GM18867 (cell line): ENCODE data around the gene DDA1.
"Not testable (repeated sequence)": the region's sequence is repeated elsewhere in the genome, so short reads cannot be mapped to it uniquely, and the experiment has no call there.

Experiments
- ATAC-seq: cut with Tn5 transposase; IDR thresholded peaks from one replicate; pipeline ENCODE4 v1.9.1; 2021; ENCODE audit warnings: mild to moderate bottlenecking, moderate library complexity; ENCODE audit not compliant: unreplicated experiment

Gene DDA1

DNA sequence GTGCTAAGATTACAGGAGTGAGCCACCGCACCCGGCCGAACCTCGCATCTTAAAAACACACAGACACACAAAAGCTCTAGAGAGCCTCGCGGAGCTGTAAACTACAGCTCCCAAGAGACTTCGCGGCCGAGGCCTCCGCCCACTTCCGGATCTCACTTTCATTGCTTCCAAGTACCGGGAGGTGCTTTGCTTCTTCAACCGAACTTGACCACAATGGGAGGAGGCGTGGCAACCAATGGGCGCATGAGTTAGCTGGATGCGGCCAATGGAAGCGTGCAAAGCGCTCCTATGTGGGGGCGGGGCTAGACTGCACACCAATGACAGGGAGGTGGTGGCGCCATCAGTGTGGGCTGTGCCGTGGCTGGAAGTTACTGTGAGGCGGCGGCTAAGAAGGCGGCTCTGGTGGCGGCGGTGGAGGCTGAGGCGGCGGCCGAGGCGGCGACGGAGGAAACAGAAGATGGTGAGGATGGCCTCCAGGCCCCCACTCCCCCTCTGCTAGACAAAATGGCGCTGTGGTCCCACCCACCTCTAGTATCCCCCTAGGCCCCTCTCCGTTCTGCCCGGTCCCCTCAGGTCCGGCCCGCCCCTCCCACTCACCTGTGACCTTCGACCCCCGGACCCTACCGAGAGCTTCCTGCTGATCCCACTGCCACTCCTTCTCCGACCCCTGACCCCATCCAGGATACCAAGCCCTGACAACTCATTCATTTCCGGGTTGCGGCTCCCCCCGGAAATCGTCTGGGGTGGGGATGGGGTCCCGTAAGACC, at the start of gene DDA1:
Gene DDA1, plus strand, starts transcription at position 366 of the 767 bp plus-strand sequence. Its CDS starts 92 bp downstream, at position 458.
- peak; percentile 58 for ATAC-seq

DNA sequence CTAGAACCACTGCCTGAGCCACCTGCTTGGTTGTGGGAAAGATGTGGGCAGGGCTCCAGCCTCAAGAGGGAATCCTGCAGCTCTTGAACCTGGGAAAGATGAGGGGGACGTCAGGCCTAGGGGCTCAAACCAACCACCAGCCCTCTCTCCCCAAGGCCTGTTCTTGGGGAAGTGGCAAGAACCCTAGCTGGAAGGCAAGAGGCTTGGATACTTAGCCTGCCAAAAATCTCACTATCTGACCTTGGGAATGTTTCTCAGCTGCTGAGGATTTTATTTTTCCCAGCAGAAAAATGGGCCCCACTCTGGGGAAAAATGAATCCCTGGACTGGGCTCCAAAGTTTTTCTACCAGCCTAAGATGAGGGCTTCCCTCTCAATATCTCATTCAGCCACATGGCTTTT, 49.4 kb upstream of the DDA1 start:
- no peak for ATAC-seq

DNA sequence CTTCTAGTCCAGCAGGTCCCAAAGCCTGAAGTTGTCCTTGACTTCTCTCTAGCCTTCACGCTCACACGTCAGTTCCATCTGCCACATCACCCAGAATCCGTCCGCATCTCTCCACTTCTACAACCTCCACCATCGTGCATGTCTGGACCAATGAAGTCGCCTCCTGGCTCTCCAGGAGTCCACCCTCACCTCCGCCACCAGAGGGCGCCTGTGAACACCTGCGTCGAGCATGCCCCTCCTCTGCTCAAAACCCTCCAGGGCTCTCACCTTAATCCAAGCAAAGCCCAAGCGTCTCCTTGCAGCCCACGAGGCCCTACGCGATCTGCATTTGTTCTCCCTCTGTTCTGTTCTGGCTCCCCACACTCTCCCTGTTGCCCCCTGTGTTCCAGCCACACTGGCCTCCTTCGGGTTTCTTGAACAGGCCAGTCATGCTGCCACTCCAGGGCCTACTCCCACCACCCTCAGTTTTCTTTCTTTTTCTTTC, 48.5 kb upstream of the DDA1 start:
- peak; percentile 73 for ATAC-seq

DNA sequence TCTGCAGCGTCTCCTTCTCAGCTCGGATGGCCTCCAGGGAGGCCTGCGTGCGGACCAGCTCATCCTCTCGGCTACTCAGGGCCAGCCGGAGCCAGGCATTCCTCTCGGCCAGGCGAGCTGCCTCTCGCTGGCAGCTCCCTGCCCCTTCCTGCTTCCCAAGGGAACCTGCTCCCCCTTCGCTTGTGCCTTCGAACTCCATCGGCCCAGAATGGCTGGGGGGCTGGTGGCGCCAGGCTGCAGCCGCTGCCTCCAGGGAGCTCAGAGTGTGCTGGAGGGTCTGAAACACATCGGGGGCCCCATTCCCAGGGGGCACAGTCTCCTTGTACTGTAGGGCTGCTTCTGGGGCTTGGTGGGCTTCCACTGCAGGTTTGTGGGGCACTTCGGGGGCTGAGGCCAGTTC, 46.8 kb upstream of the DDA1 start:
- ATAC-seq, result no peak

DNA sequence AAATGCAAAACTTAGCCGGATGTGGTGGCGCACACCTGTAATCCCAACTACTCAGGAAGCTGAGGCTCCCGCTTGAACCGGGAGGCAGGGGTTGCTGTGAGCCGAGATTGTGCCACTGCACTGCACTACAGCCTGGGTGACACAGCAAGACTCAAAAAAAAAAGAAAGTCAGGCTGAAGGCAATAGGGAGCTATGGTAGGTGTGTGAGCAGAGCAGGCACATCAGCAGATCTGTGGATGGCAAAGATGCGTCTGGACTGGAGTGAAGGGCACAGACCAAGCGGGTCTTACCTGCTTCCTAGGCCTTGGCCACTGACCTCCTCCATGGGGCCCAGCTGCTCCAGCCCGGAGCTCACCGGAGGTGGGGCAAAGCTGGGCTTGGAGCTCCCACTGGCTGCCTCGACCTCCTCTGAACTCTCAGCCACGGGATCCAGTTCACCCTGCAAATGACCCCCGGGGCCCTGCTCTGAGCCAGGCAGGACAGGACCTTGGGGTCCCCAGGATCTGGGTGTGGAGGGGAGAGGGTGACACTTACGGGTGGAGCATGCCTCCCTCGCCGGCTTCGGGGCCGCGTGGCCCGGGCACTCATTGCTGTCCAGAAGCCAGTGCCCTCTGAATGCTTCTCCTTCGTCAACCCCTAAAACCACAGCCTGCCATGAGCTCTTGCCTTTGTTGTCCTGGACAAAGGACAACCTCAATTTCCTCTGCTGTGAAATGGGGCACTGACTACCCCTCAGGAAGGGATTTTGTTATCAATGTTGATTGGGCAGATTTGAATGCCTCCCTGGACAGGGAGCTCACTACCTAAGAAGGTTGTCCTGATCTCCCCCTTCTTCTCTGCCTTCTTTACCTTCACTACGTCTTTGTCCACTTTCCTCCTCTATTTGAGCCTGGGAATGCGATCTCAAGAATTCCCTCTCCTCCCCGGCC, 45.4 kb upstream of the DDA1 start:
- no peak for ATAC-seq

DNA sequence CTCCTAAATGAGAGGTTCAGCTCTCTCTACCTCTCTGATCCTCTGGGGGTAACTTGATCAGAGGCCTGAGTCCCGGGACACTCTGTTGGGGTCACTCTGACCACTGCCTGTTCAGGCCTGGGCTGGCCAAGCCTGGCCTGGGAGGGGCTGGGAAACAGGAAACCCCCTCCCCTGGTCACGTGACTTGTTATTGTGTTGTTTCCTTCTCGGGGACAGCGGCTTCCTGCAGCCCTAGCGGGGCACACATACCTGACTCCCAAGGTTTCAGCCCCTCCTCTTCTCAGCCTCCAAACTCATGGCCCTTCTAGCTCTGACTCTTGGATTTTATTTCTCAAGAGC, 44.8 kb upstream of the DDA1 start, which contains the start of gene USHBP1:
Gene USHBP1, minus strand, starts transcription at position 105 of the 339 bp plus-strand sequence. CDS start 446 bp downstream, outside the sequence.
- no peak for ATAC-seq

DNA sequence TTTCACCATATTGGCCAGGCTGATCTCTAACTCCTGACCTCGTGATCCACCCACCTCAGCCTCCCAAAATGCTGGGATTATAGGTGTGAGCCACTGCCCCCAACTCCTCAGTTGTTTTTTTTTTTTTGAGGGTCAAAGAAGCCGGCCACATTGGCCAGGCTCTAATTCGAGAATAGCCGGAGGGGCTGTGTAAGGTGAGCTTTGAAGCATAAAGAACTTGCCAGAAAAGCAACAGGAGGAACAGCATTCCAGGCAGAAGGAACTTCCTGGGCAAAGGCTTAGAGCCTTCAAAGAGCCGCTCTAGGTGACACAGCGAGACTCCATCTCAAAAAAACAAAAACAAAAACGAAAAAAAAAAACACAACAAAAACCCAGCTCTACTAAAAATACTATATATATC, 43.3 kb upstream of the DDA1 start:
- ATAC-seq, result no peak

DNA sequence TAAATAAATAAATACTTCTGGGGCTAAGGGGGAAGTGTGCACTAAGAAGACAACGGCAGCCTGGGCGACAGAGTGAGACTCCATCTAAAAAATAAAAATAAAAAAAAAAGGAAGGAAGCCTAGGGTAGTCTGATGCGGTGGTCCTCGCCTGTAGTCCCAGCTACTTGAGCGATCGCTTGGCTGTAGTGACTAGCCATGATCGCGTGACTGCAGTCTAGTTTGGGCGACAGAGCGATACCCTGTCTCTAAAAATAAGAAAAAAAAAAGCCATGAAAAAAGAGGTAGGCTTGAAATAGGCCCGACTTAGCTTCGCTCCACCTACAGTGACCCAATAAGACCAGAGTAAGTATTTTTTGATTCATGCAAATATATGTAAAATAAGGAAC, 42.8 kb upstream of the DDA1 start:
- no peak for ATAC-seq

DNA sequence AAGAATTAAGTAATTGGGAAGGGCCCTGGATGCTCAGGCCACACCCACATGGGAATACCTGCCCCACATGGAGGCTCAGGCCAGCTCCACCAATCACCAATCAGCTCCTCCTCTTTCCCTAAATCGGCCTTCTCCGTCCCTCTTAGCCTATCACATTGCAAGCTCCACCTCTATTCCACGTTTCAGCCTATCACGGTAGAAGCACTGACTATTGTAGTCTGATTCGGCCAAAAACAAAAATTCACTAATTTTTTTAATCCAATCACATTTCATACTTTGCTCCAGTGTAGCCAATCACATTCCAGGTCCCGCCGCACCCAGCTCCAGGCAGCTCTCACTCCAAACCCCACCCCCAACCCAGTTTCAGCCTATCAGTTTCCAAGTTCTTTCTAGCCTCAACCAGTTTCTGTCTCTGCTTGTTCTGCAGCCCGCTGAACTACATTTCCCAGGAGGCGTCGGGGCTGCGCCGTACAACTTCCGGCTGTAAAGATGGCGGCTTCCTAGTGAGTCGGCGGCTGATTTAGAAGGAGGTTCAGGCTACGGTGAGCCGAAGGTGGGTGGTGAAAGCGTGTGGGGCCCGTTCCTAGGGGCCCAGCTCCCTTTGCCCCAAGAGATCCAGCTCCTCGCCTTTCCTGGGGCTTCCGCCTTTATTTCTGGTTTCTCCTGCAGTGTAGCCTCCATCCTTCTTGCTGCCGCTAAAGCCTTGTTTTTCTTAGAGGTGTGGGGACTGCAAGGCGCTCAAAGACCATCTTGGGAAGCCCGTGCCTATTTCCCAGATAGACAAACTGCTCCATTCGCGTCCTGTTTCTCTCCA, 42.2 kb upstream of the DDA1 start, which contains the start of gene BABAM1:
Gene BABAM1, plus strand, starts transcription at position 469 of the 814 bp plus-strand sequence. CDS start 1,364 bp downstream, outside the sequence.
- ATAC-seq, result peak; percentile 90

DNA sequence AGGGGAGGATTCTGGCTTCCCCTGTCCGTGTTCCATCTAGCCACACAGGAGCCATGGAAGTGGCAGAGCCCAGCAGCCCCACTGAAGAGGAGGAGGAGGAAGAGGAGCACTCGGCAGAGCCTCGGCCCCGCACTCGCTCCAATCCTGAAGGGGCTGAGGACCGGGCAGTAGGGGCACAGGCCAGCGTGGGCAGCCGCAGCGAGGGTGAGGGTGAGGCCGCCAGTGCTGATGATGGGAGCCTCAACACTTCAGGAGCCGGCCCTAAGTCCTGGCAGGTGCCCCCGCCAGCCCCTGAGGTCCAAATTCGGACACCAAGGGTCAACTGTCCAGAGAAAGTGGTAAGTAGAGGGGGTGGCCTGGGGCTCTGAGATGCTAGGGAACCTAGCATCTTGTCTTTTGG, 40.6 kb upstream of the DDA1 start:
- no peak for ATAC-seq

DNA sequence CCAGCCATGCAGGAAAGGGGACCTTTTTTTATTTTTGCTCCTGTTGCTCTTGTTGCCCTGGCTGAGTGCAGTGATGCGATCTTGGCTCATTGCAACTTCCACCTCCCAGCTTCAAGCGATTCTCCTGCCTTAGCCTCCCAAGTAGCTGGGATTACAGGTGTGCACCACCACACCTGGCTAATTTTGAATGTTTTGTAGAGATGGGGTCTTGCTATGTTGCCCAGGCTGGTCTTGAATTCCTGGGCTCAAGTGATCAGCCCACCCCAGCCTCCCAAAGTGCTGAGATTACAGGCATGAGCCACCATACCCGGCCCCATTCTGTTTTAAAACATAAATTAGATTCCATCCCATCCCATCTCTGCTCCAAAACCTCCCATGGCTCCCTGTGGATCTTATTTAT, 34.5 kb upstream of the DDA1 start:
- not testable (repeated sequence) for ATAC-seq

DNA sequence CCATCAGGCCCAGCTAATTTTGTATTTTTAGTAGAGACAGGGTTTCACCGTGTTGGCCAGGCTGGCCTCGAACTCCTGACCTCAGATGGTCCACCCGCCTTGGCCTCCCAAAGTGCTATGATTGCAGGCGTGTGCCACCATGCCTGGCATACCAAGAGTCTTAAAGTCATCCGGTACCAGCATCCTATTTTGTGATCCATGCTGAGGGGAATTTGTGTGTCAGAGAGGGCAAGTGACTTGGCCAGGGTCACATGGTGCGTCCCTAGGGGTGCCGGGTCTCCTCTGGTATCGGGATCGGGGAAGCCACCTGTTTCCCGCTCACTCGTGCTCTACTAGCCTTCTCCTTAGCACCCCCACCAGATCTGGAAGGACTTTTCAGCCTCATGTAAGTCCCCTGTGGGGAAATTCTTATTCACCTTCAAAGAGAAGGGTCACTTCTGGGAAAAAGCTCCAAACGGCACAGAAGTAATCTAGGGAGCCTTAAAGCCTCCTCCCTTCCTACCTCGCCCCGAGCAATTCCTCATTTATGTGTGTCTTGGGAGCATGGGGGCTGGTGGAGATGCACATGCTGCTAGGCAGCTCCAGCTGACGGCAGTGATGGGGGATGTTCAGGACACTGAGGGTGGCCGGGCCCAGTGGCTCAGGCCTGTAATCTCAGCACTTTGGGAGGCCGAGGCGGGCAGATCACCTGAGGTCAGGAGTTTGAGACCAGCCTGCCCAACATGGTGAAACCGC, 33.8 kb upstream of the DDA1 start:
- no peak for ATAC-seq

DNA sequence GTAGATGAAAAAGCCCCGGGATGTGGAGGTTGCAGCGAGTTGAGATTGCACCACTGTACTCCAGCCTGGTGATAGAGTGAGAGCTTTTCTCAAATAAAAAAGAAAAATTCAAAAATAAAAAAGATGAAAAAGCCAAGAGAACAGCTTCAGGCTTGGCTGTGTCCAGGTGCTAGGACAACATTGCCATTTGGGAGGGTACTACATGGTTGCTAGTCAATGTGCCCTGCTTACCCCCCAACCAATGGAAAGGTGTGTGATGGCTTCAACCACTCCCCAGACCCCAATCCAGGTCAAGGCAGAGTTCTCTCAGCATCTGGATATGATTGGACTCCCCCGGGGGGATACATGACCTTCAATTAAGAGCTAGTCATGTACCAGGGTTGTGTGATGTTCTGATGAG, 29.9 kb upstream of the DDA1 start:
- no peak for ATAC-seq

DNA sequence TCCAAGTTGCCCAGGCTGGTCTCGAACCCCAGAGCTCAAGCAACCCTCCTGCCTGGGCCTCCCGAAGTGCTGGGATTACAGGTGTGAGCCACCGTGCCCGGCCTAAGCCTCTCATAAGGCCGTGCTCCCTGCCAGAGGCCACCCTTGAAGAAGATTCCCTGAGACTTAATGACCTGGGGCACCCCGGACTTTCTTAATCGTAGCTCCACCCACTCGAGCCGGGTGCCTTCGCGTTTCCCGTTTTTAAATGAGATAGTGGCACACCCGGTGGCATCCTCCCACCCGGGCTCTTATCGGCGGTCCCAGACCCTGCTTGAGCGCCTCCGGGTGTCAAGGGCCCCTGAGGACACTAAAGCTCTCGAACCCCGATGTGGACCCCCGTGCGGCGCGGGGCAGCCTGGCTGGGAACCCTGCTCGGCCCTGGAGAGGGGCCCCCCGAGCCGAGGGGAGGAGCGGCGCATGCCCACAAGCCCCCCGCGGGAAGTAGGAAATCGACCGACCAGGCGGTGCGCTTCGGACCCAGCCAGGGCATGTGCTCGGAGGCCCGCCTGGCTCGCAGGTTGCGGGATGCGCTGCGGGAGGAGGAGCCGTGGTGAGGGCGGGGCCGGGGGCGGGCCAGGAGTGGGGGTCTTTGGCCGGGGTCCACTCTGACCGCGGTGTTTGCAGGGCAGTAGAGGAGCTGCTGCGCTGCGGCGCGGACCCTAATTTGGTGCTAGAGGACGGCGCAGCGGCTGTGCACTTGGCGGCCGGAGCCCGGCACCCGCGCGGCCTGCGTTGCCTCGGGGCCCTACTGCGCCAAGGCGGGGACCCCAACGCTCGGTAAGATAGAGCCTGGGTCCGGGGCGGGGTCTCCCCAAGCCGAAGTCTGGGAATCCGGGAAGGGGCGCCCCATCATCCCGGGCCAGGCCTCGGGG, 27.7 kb upstream of the DDA1 start, which contains the start of gene ANKLE1:
Gene ANKLE1, plus strand, starts transcription at position 511 of the 914 bp plus-strand sequence. Its CDS starts 20 bp downstream, at position 531.
- peak; percentile 13 for ATAC-seq

DNA sequence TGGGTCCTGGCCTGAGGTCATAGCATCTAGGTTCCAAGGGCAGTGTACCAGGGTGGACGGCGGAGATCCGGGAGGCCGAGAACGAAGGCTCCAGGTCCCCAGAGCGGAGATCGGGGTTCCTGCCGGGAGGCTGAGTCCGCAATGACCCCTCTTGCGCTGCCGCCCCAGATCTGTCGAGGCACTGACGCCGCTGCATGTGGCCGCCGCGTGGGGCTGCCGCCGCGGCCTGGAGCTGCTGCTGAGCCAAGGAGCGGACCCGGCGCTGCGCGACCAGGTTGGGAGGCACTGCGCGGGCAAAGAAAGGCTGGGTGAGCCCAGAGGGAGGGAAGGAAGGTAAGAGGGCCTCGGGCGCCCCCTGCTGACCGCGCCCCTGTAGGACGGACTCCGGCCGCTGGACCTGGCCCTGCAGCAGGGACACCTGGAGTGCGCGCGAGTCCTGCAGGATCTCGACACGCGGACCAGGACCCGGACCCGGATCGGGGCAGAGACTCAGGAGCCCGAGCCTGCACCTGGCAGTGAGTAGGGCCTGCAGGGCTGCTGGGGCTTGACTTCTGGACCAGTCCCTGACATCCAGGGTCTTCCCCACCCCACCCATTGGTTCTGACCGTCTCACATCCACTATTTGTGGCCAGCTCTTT, 26.8 kb upstream of the DDA1 start:
- peak; percentile 58 for ATAC-seq

DNA sequence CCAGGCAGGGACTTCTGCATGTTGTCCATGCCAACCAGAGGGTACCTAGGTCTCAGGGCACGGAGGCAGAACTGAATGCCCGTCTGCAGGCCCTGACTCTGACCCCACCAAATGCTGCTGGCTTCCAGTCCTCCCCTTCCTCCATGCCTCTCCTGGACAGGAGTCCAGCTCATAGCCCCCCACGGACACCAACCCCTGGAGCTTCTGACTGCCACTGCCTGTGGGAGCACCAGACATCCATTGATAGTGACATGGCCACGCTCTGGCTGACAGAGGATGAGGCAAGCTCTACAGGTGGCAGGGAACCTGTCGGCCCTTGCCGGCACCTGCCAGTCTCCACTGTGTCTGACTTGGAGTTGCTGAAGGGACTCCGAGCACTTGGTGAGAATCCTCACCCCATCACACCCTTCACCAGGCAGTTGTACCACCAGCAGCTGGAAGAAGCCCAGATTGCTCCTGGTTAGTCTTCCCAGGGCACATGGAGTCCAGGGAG, 25.8 kb upstream of the DDA1 start:
- ATAC-seq, result no peak

DNA sequence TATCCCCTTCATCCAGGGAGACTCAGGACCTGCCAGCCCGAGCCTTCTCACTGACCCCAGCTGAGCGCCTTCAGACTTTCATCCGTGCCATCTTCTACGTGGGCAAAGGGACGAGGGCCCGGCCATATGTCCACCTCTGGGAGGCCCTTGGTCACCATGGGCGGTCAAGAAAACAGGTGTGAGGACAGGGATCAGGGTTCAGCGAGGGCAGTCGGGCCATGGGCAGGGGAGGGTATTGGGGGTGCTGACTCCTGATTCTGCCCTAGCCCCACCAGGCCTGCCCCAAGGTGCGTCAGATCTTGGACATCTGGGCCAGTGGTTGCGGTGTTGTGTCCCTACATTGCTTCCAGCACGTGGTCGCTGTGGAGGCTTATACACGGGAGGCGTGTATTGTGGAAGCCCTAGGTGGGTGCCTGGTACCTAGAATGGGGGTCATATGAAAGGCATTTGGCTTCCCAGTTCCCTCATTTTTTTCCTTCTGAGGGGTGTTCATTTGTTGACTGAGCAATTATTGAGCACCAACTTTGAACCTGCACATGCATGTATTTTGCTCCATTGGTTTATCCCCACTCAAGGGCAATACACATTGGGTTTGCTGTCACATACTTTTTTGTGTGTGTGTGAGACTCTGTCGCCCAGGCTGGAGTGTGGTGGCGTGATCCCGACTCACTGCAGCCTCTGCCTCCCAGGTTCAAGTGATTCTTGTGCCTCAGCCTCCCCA, 23.8 kb upstream of the DDA1 start:
- no peak for ATAC-seq

DNA sequence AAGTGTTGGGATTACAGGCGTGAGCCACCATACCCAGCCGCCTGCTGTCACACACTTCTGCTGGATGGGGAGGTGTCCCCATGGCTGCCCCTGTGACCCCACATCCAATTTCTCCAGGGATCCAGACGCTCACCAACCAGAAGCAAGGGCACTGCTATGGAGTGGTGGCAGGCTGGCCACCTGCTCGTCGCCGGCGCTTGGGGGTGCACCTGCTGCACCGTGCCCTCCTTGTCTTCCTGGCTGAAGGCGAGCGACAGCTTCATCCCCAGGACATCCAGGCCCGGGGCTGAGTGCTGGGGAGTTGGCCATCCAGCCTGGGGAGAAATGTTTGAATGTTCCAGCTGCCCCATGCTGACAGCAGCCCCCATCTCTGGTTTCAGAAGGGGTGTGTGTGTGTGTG, 23.1 kb upstream of the DDA1 start:
- ATAC-seq, result no peak
